ENCODE measurements around the gene TMEM167B. TPM values are rescaled to one million over a fixed set of nuclear protein-coding genes. Genes with fewer than 3 reads are reported as not detected.
A peak's percentile ranks its signal among the peaks of the same experiment; 100 is the strongest.
"Not testable (repeated sequence)": the region's sequence is repeated elsewhere in the genome, so short reads cannot be mapped to it uniquely, and the experiment has no call there.

TMEM167B gene
- 27.4 and 29.9 TPM in 2 replicates for total RNA-seq

GRCh38 chr1:109090196-109091077 lies at the start of gene TMEM167B:
TMEM167B (plus strand) TSS chr1:109090764; CDS start chr1:109090873, 109 bp downstream.
- Mint-ChIP-seq H3K27me3 (ENCODE audit: low read depth) (no peaks in the 10 kb centered on the region), H3K4me3 (ENCODE audit: low read depth) (peak within 1 kb of the TSS; percentile 99), H3K27ac (peak within 1 kb of the TSS; percentile 96), H3K9me3 (no peaks in the 10 kb centered on the region), H3K4me1 (ENCODE audit: low read depth) (peaks cover 25% of the 10 kb centered on the region), H3K36me3 (ENCODE audit: low read depth) (peaks cover 29% of the 10 kb centered on the region)
- intact Hi-C loops (cut with micrococcal nuclease) = loop anchor here (1.0 to 2.0 kb wide), 5 partner anchors 10 to 128 kb away; partner anchors contain the start of genes CLCC1, TAF13 and WDR47
- DNase-seq (ENCODE audit: low spot score) = peak; percentile 88

GRCh38 chr1:109040989-109041620 lies 49.5 kb upstream of the TMEM167B start:
- no peak for DNase-seq (ENCODE audit: low spot score)
- Mint-ChIP-seq H3K4me3 (ENCODE audit: low read depth) (peak overlapping the region; percentile 89), H3K9me3 (no peaks in the 10 kb centered on the region), H3K4me1 (ENCODE audit: low read depth) (peaks cover 8% of the 10 kb centered on the region), H3K27me3 (ENCODE audit: low read depth) (peaks cover 4% of the 10 kb centered on the region), H3K36me3 (ENCODE audit: low read depth) (no peaks in the 10 kb centered on the region), H3K27ac (peak overlapping the region; percentile 39)
- intact Hi-C loops (cut with micrococcal nuclease) = loop anchor here (2.0 kb wide), 1 partner anchor 84 kb away; no protein-coding TSS in a partner anchor

GRCh38 chr1:109041621-109042468 lies 48.7 kb upstream of the TMEM167B start, which contains the start of gene WDR47:
WDR47 (minus strand) TSS chr1:109042102; CDS start chr1:109023512, 18,590 bp downstream.
- Mint-ChIP-seq H3K27me3 (ENCODE audit: low read depth) (peaks cover 8% of the 10 kb centered on the region), H3K4me1 (ENCODE audit: low read depth) (peaks cover 8% of the 10 kb centered on the region), H3K27ac (peak within 1 kb of the TSS; percentile 83), H3K9me3 (no peaks in the 10 kb centered on the region), H3K4me3 (ENCODE audit: low read depth) (peak within 1 kb of the TSS; percentile 89), H3K36me3 (ENCODE audit: low read depth) (no peaks in the 10 kb centered on the region)
- DNase-seq (ENCODE audit: low spot score) = peak; percentile 95
- intact Hi-C loops (cut with micrococcal nuclease) = loop anchor here (2.0 kb wide), 2 partner anchors 49 to 85 kb away; partner anchors contain the start of gene TMEM167B

- no peaks in the 10 kb centered on the region for H3K36me3 Mint-ChIP-seq (ENCODE audit: low read depth)
- H3K9me3 Mint-ChIP-seq = no peaks in the 10 kb centered on the region
- peaks cover 19% of the 10 kb centered on the region for H3K27me3 Mint-ChIP-seq (ENCODE audit: low read depth)
- H3K27ac Mint-ChIP-seq = no peak overlapping the region
- intact Hi-C loops (cut with micrococcal nuclease) = no loop called here
- H3K4me1 Mint-ChIP-seq (ENCODE audit: low read depth) = peaks cover 3% of the 10 kb centered on the region
- no peak for DNase-seq (ENCODE audit: low spot score)
- H3K4me3 Mint-ChIP-seq (ENCODE audit: low read depth) = no peak overlapping the region
These were observed 45.0 kb upstream of the TMEM167B start for GRCh38 chr1:109045595-109045994.

GRCh38 chr1:109046671-109047070 lies 43.9 kb upstream of the TMEM167B start:
- H3K4me1 Mint-ChIP-seq (ENCODE audit: low read depth) = no peaks in the 10 kb centered on the region
- no peak overlapping the region for H3K27ac Mint-ChIP-seq
- H3K27me3 Mint-ChIP-seq (ENCODE audit: low read depth) = peaks cover 19% of the 10 kb centered on the region
- no peak overlapping the region for H3K4me3 Mint-ChIP-seq (ENCODE audit: low read depth)
- no peaks in the 10 kb centered on the region for H3K36me3 Mint-ChIP-seq (ENCODE audit: low read depth)
- no peaks in the 10 kb centered on the region for H3K9me3 Mint-ChIP-seq
- intact Hi-C loops (cut with micrococcal nuclease) = no loop called here
- DNase-seq (ENCODE audit: low spot score) = no peak

GRCh38 chr1:109047339-109047738 lies 43.2 kb upstream of the TMEM167B start:
- Mint-ChIP-seq H3K9me3 (no peaks in the 10 kb centered on the region), H3K27ac (no peak overlapping the region), H3K4me3 (ENCODE audit: low read depth) (no peak overlapping the region), H3K36me3 (ENCODE audit: low read depth) (no peaks in the 10 kb centered on the region), H3K27me3 (ENCODE audit: low read depth) (peaks cover 19% of the 10 kb centered on the region), H3K4me1 (ENCODE audit: low read depth) (no peaks in the 10 kb centered on the region)
- no peak for DNase-seq (ENCODE audit: low spot score)
- intact Hi-C loops (cut with micrococcal nuclease) = no loop called here

- intact Hi-C loops (cut with micrococcal nuclease) = no loop called here
- no peaks in the 10 kb centered on the region for H3K9me3 Mint-ChIP-seq
- no peaks in the 10 kb centered on the region for H3K36me3 Mint-ChIP-seq (ENCODE audit: low read depth)
- no peak overlapping the region for H3K27ac Mint-ChIP-seq
- no peaks in the 10 kb centered on the region for H3K4me1 Mint-ChIP-seq (ENCODE audit: low read depth)
- H3K27me3 Mint-ChIP-seq (ENCODE audit: low read depth) = peaks cover 19% of the 10 kb centered on the region
- no peak overlapping the region for H3K4me3 Mint-ChIP-seq (ENCODE audit: low read depth)
- no peak for DNase-seq (ENCODE audit: low spot score)
These were observed 42.2 kb upstream of the TMEM167B start for GRCh38 chr1:109048335-109048734.

GRCh38 chr1:109050228-109050995 lies 40.2 kb upstream of the TMEM167B start:
- no peak overlapping the region for H3K27ac Mint-ChIP-seq
- H3K4me3 Mint-ChIP-seq (ENCODE audit: low read depth) = no peak overlapping the region
- DNase-seq (ENCODE audit: low spot score) = no peak
- intact Hi-C loops (cut with micrococcal nuclease) = no loop called here
- H3K4me1 Mint-ChIP-seq (ENCODE audit: low read depth) = no peaks in the 10 kb centered on the region
- H3K36me3 Mint-ChIP-seq (ENCODE audit: low read depth) = no peaks in the 10 kb centered on the region
- peaks cover 16% of the 10 kb centered on the region for H3K27me3 Mint-ChIP-seq (ENCODE audit: low read depth)
- H3K9me3 Mint-ChIP-seq = no peaks in the 10 kb centered on the region

GRCh38 chr1:109052145-109052544 lies 38.4 kb upstream of the TMEM167B start:
- H3K27me3 Mint-ChIP-seq (ENCODE audit: low read depth); H3K27ac Mint-ChIP-seq; intact Hi-C loops (cut with micrococcal nuclease); H3K36me3 Mint-ChIP-seq (ENCODE audit: low read depth); H3K4me1 Mint-ChIP-seq (ENCODE audit: low read depth); DNase-seq (ENCODE audit: low spot score); H3K9me3 Mint-ChIP-seq; H3K4me3 Mint-ChIP-seq (ENCODE audit: low read depth): not testable (repeated sequence)

- Mint-ChIP-seq H3K27me3 (ENCODE audit: low read depth) (peaks cover 2% of the 10 kb centered on the region), H3K4me1 (ENCODE audit: low read depth) (no peaks in the 10 kb centered on the region), H3K9me3 (no peaks in the 10 kb centered on the region), H3K27ac (no peak overlapping the region), H3K4me3 (ENCODE audit: low read depth) (no peak overlapping the region), H3K36me3 (ENCODE audit: low read depth) (no peaks in the 10 kb centered on the region)
- intact Hi-C loops (cut with micrococcal nuclease) = no loop called here
- no peak for DNase-seq (ENCODE audit: low spot score)
These were observed 34.5 kb upstream of the TMEM167B start for GRCh38 chr1:109056064-109056463.

GRCh38 chr1:109059026-109059425 lies 31.5 kb upstream of the TMEM167B start:
- Mint-ChIP-seq H3K4me1 (ENCODE audit: low read depth) (no peaks in the 10 kb centered on the region), H3K36me3 (ENCODE audit: low read depth) (no peaks in the 10 kb centered on the region), H3K27me3 (ENCODE audit: low read depth) (peaks cover 2% of the 10 kb centered on the region), H3K27ac (no peak overlapping the region), H3K9me3 (no peaks in the 10 kb centered on the region), H3K4me3 (ENCODE audit: low read depth) (no peak overlapping the region)
- intact Hi-C loops (cut with micrococcal nuclease) = no loop called here
- DNase-seq (ENCODE audit: low spot score) = no peak

GRCh38 chr1:109060707-109061106 lies 29.9 kb upstream of the TMEM167B start:
- Mint-ChIP-seq H3K27me3 (ENCODE audit: low read depth) (peaks cover 2% of the 10 kb centered on the region), H3K4me1 (ENCODE audit: low read depth) (no peaks in the 10 kb centered on the region), H3K9me3 (no peaks in the 10 kb centered on the region), H3K36me3 (ENCODE audit: low read depth) (peaks cover 11% of the 10 kb centered on the region), H3K27ac (no peak overlapping the region), H3K4me3 (ENCODE audit: low read depth) (no peak overlapping the region)
- intact Hi-C loops (cut with micrococcal nuclease) = no loop called here
- no peak for DNase-seq (ENCODE audit: low spot score)

All from activated T-helper 2 cell treated with anti-CD3 and anti-CD28 coated beads, Interferon-gamma antibody, Interleukin-2, Interleukin-4, amounts not matched to agents 10 μg/mL and 5 μg/mL and 100 μg/mL, durations not matched to agents 14 hours and 24 hours and 36 hours (primary cell).